ENCODE measurements around the gene ZMIZ1.

Gene ZMIZ1

GRCh38 chr10:79193694-79194382, 125.1 kb downstream of the ZMIZ1 start:
- in situ Hi-C loops (cut with HindIII; ENCODE audit: low pct_ligation_motif_present, low sequenced_read_pairs): loop anchor here (5.0 kb wide), 1 partner anchor 57 kb away; no protein-coding TSS in a partner anchor

GRCh38 chr10:79195091-79195923, 126.5 kb downstream of the ZMIZ1 start:
- Histone ChIP-seq H3K36me3 (replicated peaks) (no peaks in the 10 kb centered on the region), H3K27me3 (replicated peaks) (no peaks in the 10 kb centered on the region), H3K4me3 (ENCODE audit: low read depth, low read length) (no peak overlapping the region), H3K27ac (no peak overlapping the region)
- DNase-seq: peak; percentile 68
- in situ Hi-C loops (cut with HindIII; ENCODE audit: low pct_ligation_motif_present, low sequenced_read_pairs): no loop called here
- TF ChIP-seq CTCF (IDR thresholded peaks at IDR 0.05; ENCODE audit: low read depth, low read length, missing control alignments): peak; percentile 89

More at GRCh38 chr10:79193694-79194382, 125.1 kb downstream of the ZMIZ1 start:
- no peaks in the 10 kb centered on the region for H3K27me3 ChIP-seq (replicated peaks)
- H3K4me3 ChIP-seq (ENCODE audit: low read depth, low read length): no peak overlapping the region
- H3K27ac ChIP-seq: no peak overlapping the region
- no peak for TF ChIP-seq CTCF (IDR thresholded peaks at IDR 0.05; ENCODE audit: low read depth, low read length, missing control alignments)
- no peak for DNase-seq
- H3K36me3 ChIP-seq (replicated peaks): no peaks in the 10 kb centered on the region

GRCh38 chr10:79196470-79197461, 128.0 kb downstream of the ZMIZ1 start:
- TF ChIP-seq CTCF (IDR thresholded peaks at IDR 0.05; ENCODE audit: low read depth, low read length, missing control alignments): peak; percentile 93
- no peak overlapping the region for H3K27ac ChIP-seq
- H3K36me3 ChIP-seq (replicated peaks): no peaks in the 10 kb centered on the region
- in situ Hi-C loops (cut with HindIII; ENCODE audit: low pct_ligation_motif_present, low sequenced_read_pairs): no loop called here
- H3K4me3 ChIP-seq (ENCODE audit: low read depth, low read length): no peak overlapping the region
- no peaks in the 10 kb centered on the region for H3K27me3 ChIP-seq (replicated peaks)
- DNase-seq: no peak

GRCh38 chr10:79197558-79197957, 128.8 kb downstream of the ZMIZ1 start:
- TF ChIP-seq CTCF (IDR thresholded peaks at IDR 0.05; ENCODE audit: low read depth, low read length, missing control alignments): no peak
- Histone ChIP-seq H3K36me3 (replicated peaks) (peaks cover 3% of the 10 kb centered on the region), H3K27me3 (replicated peaks) (no peaks in the 10 kb centered on the region), H3K27ac (no peak overlapping the region), H3K4me3 (ENCODE audit: low read depth, low read length) (no peak overlapping the region)
- in situ Hi-C loops (cut with HindIII; ENCODE audit: low pct_ligation_motif_present, low sequenced_read_pairs): no loop called here
- DNase-seq: no peak

- peaks cover 17% of the 10 kb centered on the region for H3K36me3 ChIP-seq (replicated peaks)
- DNase-seq: no peak
- no peaks in the 10 kb centered on the region for H3K27me3 ChIP-seq (replicated peaks)
- in situ Hi-C loops (cut with HindIII; ENCODE audit: low pct_ligation_motif_present, low sequenced_read_pairs): no loop called here
- H3K4me3 ChIP-seq (ENCODE audit: low read depth, low read length): no peak overlapping the region
- H3K27ac ChIP-seq: no peak overlapping the region
- TF ChIP-seq CTCF (IDR thresholded peaks at IDR 0.05; ENCODE audit: low read depth, low read length, missing control alignments): no peak
Observed at GRCh38 chr10:79200346-79200745, 131.6 kb downstream of the ZMIZ1 start.

Data from brain microvascular endothelial cell (primary cell).